Right lobe of liver (tissue), 6 donors: ENCODE results near the gene VPS52. TPM values are rescaled to one million over a fixed set of nuclear protein-coding genes. Genes with fewer than 3 reads are reported as not detected.
"Not testable (repeated sequence)": the region's sequence is repeated elsewhere in the genome, so short reads cannot be mapped to it uniquely, and the experiment has no call there.

Experiments used
- ATAC-seq, 4 donors: fragments of 200-7000 bp; cut with Tn5 transposase; one replicate each; pipeline ENCODE4 v1.9.1; 2020; ENCODE audit warnings: mild to moderate bottlenecking in 4 of 4, moderate library complexity in 4 of 4
- DNase-seq, 3 donors: peaks; one replicate each; pipeline ENCODE4 v3.0.0-alpha.2; 2020
- H3K27ac ChIP-seq, 3 donors: fragments of 200-600 bp; one replicate each; pipeline ENCODE4 v1.8.0; 2022
- H3K27me3 ChIP-seq, 2 donors: fragments of 200-600 bp; one replicate each; pipeline ENCODE4 v1.8.0; 2022
- H3K36me3 ChIP-seq, 4 donors: fragments of 200-600 bp; sonication (generic) in 1 of 4; one replicate each; pipeline versions ENCODE4 v1.5.1 to v1.8.0; 2017 to 2022; ENCODE audit warnings: control low read depth in 1 of 4
- H3K4me1 ChIP-seq, 4 donors: fragments of 200-600 bp; sonication (generic) in 1 of 4; one replicate each; pipeline versions ENCODE4 v1.5.1 to v1.8.0; 2017 to 2022; ENCODE audit warnings: control low read depth in 1 of 4
- H3K4me3 ChIP-seq, 3 donors: fragments of 200-600 bp; one replicate each; pipeline ENCODE4 v1.8.0; 2022
- H3K9me3 ChIP-seq, 4 donors: fragments of 200-600 bp; sonication (generic) in 1 of 4; one replicate each; pipeline versions ENCODE4 v1.5.1 to v1.8.0; 2017 to 2022; ENCODE audit warnings: control low read depth in 1 of 4
- POLR2A ChIP-seq: fragments of 450-650 bp; IDR thresholded peaks from one replicate; pipeline ENCODE4 v1.6.1; 2017; ENCODE audit warnings: antibody characterized with exemption, mild to moderate bottlenecking
- WGBS: methylation state at CpG from one replicate; pipeline ENCODE4 v1.1.6; 2018; ENCODE audit warnings: low coverage, low lambda C conversion rate; ENCODE audit not compliant: insufficient coverage; ENCODE audit errors: missing lambda C conversion rate; 5-methylcytosine and 5-hydroxymethylcytosine counted together
- intact Hi-C, 2 donors: fragments of 100-400 bp; cut with DNase I; formaldehyde crosslinking; loops; one replicate each; pipeline versions ENCODE4 v1.11.2 to v1.14.1; 2022
- total RNA-seq, 6 experiments: library from RNA; depleted of rRNA in 2 of 6; stranded (reverse); fragments of >200 nt in 2 of 6; fragmentation: NEBNext Ultra II Directional in 3 of 6; extraction: Animal tissue kit (Norgen Biotek cat#: 25700) in 3 of 6; gene quantifications; one replicate each; pipeline versions ENCODE4 v1.1.0 to v1.2.4, GENCODE V29; 2016 to 2023
- TF ChIP-seq, protein P1 (sequence below), 4 donors: fragments of 200-600 bp in 3 of 4; fragments of 450-650 bp in 1 of 4; IDR thresholded peaks; one replicate each; pipeline versions ENCODE4 v1.5.1 to v1.8.0; 2016 to 2022; ENCODE audit warnings: antibody characterized with exemption in 4 of 4, mild to moderate bottlenecking in 2 of 4
- donor health status: DM: no; HTN: yes; CAD: no.
- donor health status: DM: no; HTN: no; CAD: no.
- donor health status: DM: no; HTN: no; CAD: no.
- donor health status: DM: no; HTN: yes; CAD: no.
- donor health status: DM: no; HTN: yes; CAD: no.

VPS52 gene
- total RNA-seq, 6 experiments from 2014 or later, result 16.4 to 35.1 (median 27.5) TPM

DNA sequence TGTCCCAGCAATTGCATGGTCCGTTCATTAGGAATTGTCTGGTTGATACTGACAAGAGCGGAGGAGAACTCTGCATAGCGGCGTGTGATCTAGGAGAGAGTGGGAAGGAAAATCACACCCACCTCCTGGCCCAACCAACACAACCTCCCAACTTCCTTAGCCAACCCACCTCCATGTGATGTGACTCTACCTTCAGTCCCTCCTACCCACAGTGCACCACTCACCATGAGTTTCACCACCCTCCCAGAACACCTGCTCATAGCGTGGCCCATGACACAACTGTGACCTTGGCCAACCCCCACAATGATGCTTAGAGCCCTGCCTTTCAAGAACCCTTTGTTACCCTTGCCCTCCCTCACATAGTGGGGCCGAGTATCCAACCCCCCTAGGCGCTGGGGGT is 7.7 kb downstream of the VPS52 start:
- Histone ChIP-seq H3K36me3 (peaks cover 6 to 70% (median 14%) of the 10 kb centered on the region in 4 donors), H3K27ac (no peak overlapping the region), H3K4me1 (no peaks in the 10 kb centered on the region), H3K4me3 (no peak overlapping the region), H3K27me3 (no peaks in the 10 kb centered on the region), H3K9me3 (no peaks in the 10 kb centered on the region)
- peak in 1 of 4 donors; percentile 19 for ATAC-seq
- TF ChIP-seq POLR2A, result no peak
- TF ChIP-seq, protein P1, sequence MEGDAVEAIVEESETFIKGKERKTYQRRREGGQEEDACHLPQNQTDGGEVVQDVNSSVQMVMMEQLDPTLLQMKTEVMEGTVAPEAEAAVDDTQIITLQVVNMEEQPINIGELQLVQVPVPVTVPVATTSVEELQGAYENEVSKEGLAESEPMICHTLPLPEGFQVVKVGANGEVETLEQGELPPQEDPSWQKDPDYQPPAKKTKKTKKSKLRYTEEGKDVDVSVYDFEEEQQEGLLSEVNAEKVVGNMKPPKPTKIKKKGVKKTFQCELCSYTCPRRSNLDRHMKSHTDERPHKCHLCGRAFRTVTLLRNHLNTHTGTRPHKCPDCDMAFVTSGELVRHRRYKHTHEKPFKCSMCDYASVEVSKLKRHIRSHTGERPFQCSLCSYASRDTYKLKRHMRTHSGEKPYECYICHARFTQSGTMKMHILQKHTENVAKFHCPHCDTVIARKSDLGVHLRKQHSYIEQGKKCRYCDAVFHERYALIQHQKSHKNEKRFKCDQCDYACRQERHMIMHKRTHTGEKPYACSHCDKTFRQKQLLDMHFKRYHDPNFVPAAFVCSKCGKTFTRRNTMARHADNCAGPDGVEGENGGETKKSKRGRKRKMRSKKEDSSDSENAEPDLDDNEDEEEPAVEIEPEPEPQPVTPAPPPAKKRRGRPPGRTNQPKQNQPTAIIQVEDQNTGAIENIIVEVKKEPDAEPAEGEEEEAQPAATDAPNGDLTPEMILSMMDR (IDR thresholded peaks at IDR 0.05), result no peak
- intact Hi-C loops, result no loop called here
- 92% methylated on average over 6 of the region's 7 CpGs for WGBS
- DNase-seq, result no peak

DNA sequence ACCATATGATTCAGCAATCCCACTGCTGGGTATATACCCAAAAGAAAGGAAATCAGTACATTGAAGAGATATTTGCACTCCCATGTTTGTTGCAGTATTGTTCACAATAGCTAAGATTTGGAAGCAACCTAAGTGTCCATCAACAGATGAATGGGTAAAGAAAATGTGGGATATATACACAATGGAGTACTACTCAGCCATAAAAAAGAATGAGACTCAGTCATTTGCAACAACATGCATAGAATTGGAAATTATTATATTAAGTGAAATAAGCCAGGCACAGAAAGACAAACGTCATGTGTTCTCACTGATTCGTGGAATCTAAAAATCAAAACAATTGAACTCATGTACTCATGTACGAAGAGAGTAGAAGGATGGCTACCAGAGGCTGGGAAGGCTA is 9.2 kb downstream of the VPS52 start:
- H3K27me3 ChIP-seq, intact Hi-C loops, H3K9me3 ChIP-seq, H3K27ac ChIP-seq, ATAC-seq, DNase-seq, H3K4me1 ChIP-seq, H3K4me3 ChIP-seq: not testable (repeated sequence)
- 93% methylated on average over 3 of the region's 3 CpGs for WGBS
- H3K36me3 ChIP-seq, result peaks cover 6 to 56% (median 11%) of the 10 kb centered on the region in 4 donors

DNA sequence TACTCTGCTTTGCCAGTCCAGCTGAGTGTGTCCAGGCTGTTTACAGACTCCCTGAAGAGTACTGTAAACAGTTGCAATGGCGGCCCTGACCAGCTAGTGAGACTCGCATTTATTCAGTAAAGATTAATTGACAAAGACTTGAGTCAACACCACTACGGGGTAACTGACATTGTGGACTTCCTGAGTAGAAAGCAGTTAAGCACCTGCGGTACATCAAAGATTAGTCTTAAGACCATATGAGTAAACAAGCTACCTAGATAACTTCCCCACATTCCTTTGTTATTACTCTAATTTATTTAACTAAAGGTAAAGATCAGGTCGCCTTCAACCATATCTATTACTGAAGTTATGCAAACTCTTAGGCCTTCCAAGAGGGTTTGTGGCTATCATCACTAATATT is 12.6 kb downstream of the VPS52 start:
- Histone ChIP-seq H3K36me3 (peaks cover 0 to 34% (median 4%) of the 10 kb centered on the region in 4 donors), H3K9me3 (no peaks in the 10 kb centered on the region), H3K4me3 (no peak overlapping the region), H3K27me3 (no peaks in the 10 kb centered on the region), H3K4me1 (no peaks in the 10 kb centered on the region), H3K27ac (no peak overlapping the region)
- DNase-seq (no peak), ATAC-seq (no peak)
- TF ChIP-seq POLR2A, result no peak
- TF ChIP-seq, protein P1 (IDR thresholded peaks at IDR 0.05), result no peak
- intact Hi-C loops, result no loop called here
- 90% methylated on average over 5 of the region's 5 CpGs for WGBS

DNA sequence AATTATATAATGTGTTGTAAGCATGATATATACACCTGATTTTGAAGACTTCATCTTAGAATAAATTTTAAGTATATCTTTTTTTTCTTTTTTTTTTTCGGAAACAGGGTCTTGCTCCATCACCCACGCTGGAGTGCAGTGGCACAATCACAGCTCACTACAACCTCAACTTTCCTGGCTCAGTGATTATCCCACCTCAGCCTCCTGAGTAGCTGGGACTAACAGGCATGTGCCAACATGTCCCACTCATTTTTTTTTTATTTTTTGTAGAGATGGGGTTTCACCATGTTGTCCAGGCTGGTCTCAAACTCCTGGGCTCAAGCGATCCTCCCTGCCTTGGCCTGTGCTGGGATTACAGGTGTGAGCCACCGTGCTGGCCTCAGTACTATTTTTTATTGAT is 17.1 kb downstream of the VPS52 start:
- TF ChIP-seq POLR2A, result no peak
- TF ChIP-seq, protein P1 (IDR thresholded peaks at IDR 0.05), result no peak
- no peak overlapping the region for H3K27ac ChIP-seq
- no peak for ATAC-seq
- intact Hi-C loops, result no loop called here
- H3K36me3 ChIP-seq, result peaks cover 0 to 8% (median 0%) of the 10 kb centered on the region in 4 donors
- no peaks in the 10 kb centered on the region for H3K9me3 ChIP-seq
- no peaks in the 10 kb centered on the region for H3K27me3 ChIP-seq
- 85% methylated on average over 4 of the region's 4 CpGs for WGBS
- no peak for DNase-seq
- H3K4me3 ChIP-seq, result no peak overlapping the region
- H3K4me1 ChIP-seq, result peaks cover 0 to 9% (median 4%) of the 10 kb centered on the region in 4 donors

DNA sequence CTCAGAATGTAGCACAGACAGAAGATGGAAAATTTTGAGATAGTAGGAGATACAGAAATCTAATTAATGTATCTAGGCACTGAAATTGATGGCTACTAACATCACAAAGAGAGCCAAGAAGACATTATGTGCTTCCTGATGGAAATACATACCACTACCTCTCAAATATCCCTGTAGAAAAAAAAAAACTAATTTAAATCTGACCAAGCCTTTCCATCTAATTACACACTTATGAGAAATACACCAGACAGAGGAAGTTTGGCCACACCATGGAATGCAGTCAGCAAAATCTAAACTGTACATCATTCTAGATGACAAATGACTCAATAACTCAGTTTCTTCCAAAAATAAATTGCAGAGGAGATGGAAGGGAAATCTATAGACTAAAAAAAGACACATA is 18.9 kb downstream of the VPS52 start:
- Histone ChIP-seq H3K27ac (no peak overlapping the region), H3K9me3 (no peaks in the 10 kb centered on the region)
- intact Hi-C loops, result no loop called here

More for the DNA sequence above, 18.9 kb downstream of the VPS52 start:
- H3K4me3 ChIP-seq, result no peak overlapping the region
- no peaks in the 10 kb centered on the region for H3K27me3 ChIP-seq
- H3K36me3 ChIP-seq, result peaks cover 0 to 5% (median 0%) of the 10 kb centered on the region in 4 donors
- ATAC-seq (no peak), DNase-seq (no peak)
- TF ChIP-seq, protein P1 (IDR thresholded peaks at IDR 0.05), result no peak
- TF ChIP-seq POLR2A, result no peak
- H3K4me1 ChIP-seq, result peaks cover 0 to 17% (median 7%) of the 10 kb centered on the region in 4 donors
